Loucy (cell line): ENCODE data around the gene ARMC9.
A peak's percentile ranks its signal among the peaks of the same experiment; 100 is the strongest.

Experiments
- H2AFZ ChIP-seq: fragments of 200-600 bp; sonication (generic); 2 replicates; pipeline ENCODE4 v1.6.0; 2016; ENCODE audit warnings: antibody characterized with exemption, mild to moderate bottlenecking, low read length, moderate library complexity
- H3F3A ChIP-seq: fragments of 200-600 bp; 2 replicates; pipeline ENCODE4 v1.6.0; 2016; ENCODE audit warnings: antibody characterized with exemption, low read depth, mild to moderate bottlenecking
- H3K27me3 ChIP-seq: fragments of 200-600 bp; sonication (generic); 2 replicates; pipeline ENCODE4 v1.6.1; 2014; ENCODE audit warnings: low read length, mild to moderate bottlenecking; ENCODE audit not compliant: insufficient read depth, poor library complexity, severe bottlenecking
- H3K36me3 ChIP-seq: fragments of 200-600 bp; sonication (generic); 2 replicates; pipeline ENCODE4 v1.6.1; 2016; ENCODE audit warnings: low read length; ENCODE audit not compliant: insufficient read depth
- H3K4me1 ChIP-seq: fragments of 200-600 bp; sonication (generic); 2 replicates; pipeline ENCODE4 v1.5.1; 2014; ENCODE audit warnings: low read length, mild to moderate bottlenecking; ENCODE audit not compliant: insufficient read depth, poor library complexity, severe bottlenecking
- H3K4me2 ChIP-seq: fragments of 200-600 bp; sonication (generic); 2 replicates; pipeline ENCODE4 v1.6.0; 2014; ENCODE audit warnings: antibody characterized with exemption, low read length, low read depth, mild to moderate bottlenecking; ENCODE audit not compliant: poor library complexity, severe bottlenecking
- H3K4me3 ChIP-seq: fragments of 200-600 bp; sonication (generic); 2 replicates; pipeline ENCODE4 v1.5.1; 2014; ENCODE audit warnings: low read length, mild to moderate bottlenecking, mixed read lengths; ENCODE audit not compliant: poor library complexity, severe bottlenecking
- H3K79me2 ChIP-seq: fragments of 200-600 bp; sonication (generic); 2 replicates; pipeline ENCODE4 v1.6.1; 2014; ENCODE audit warnings: low read length; ENCODE audit not compliant: insufficient read depth
- H3K9ac ChIP-seq: fragments of 200-600 bp; sonication (generic); 2 replicates; pipeline ENCODE4 v1.6.0; 2014; ENCODE audit warnings: mild to moderate bottlenecking, low read depth, low read length, moderate library complexity; ENCODE audit not compliant: poor library complexity, severe bottlenecking
- H3K9me2 ChIP-seq: fragments of 200-600 bp; sonication (generic); replicated peaks from 2 replicates; pipeline ENCODE4 v1.6.1; 2016; ENCODE audit warnings: low read depth, low read length, mixed read lengths
- H3K9me3 ChIP-seq: fragments of 200-600 bp; sonication (generic); 2 replicates; pipeline ENCODE4 v1.6.1; 2014; ENCODE audit warnings: mild to moderate bottlenecking, antibody characterized with exemption, low read length, low read depth; ENCODE audit not compliant: insufficient read depth
- H4K20me1 ChIP-seq: fragments of 200-600 bp; sonication (generic); 2 replicates; pipeline ENCODE4 v1.6.0; 2014; ENCODE audit warnings: antibody characterized with exemption, low read length, mild to moderate bottlenecking; ENCODE audit not compliant: insufficient read depth, poor library complexity, severe bottlenecking
- EZH2phosphoT487 ChIP-seq: fragments of 200-600 bp; IDR thresholded peaks from 2 replicates; pipeline ENCODE4 v1.6.1; 2018; ENCODE audit warnings: antibody characterized with exemption, mild to moderate bottlenecking, moderate library complexity, borderline replicate concordance
- TF ChIP-seq, protein P1 (sequence below): fragments of 200-600 bp; sonication (generic); conservative IDR thresholded peaks from 2 replicates; pipeline ENCODE4 v1.5.1; 2014; ENCODE audit warnings: mild to moderate bottlenecking, antibody characterized with exemption, low read length

The ARMC9 gene

GRCh38 chr2:231364961-231365810, 166.8 kb downstream of the ARMC9 start:
- H3K9me3 ChIP-seq: no peaks in the 10 kb centered on the region
- H3K79me2 ChIP-seq: no peaks in the 10 kb centered on the region
- H3K9me2 ChIP-seq: no peaks in the 10 kb centered on the region
- no peak overlapping the region for H3K9ac ChIP-seq
- H3K4me2 ChIP-seq: no peak overlapping the region
- no peaks in the 10 kb centered on the region for H3K36me3 ChIP-seq
- no peaks in the 10 kb centered on the region for H4K20me1 ChIP-seq
- no peak for TF ChIP-seq EZH2phosphoT487
- TF ChIP-seq, protein P1, sequence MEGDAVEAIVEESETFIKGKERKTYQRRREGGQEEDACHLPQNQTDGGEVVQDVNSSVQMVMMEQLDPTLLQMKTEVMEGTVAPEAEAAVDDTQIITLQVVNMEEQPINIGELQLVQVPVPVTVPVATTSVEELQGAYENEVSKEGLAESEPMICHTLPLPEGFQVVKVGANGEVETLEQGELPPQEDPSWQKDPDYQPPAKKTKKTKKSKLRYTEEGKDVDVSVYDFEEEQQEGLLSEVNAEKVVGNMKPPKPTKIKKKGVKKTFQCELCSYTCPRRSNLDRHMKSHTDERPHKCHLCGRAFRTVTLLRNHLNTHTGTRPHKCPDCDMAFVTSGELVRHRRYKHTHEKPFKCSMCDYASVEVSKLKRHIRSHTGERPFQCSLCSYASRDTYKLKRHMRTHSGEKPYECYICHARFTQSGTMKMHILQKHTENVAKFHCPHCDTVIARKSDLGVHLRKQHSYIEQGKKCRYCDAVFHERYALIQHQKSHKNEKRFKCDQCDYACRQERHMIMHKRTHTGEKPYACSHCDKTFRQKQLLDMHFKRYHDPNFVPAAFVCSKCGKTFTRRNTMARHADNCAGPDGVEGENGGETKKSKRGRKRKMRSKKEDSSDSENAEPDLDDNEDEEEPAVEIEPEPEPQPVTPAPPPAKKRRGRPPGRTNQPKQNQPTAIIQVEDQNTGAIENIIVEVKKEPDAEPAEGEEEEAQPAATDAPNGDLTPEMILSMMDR: no peak
- no peaks in the 10 kb centered on the region for H3F3A ChIP-seq
- peaks cover 33% of the 10 kb centered on the region for H3K4me1 ChIP-seq
- H3K27me3 ChIP-seq: no peaks in the 10 kb centered on the region
- peak overlapping the region; percentile 23 for H2AFZ ChIP-seq
- H3K4me3 ChIP-seq: no peak overlapping the region

DNA sequence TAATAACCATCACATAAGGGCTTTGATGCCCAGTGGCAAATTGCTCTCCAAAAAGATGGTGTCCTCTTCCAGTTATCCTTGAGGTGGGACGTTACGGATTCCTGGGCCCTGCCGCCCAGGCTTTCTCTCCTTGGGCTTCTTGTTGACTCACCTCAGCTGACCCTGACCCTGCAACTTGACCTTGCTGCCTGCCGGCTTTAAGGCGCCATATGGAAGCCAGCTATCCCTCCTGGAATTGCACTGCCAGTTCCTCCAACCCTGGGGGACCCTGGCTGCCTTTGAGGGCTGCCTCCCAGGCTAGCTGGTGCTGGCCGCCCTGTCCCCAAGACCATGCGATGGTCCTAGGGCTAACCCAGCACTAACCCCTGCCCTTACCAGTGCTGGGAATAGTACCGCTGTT, 168.7 kb downstream of the ARMC9 start:
- Histone ChIP-seq H3K9me2 (no peaks in the 10 kb centered on the region), H2AFZ (no peak overlapping the region), H3F3A (no peaks in the 10 kb centered on the region), H3K36me3 (no peaks in the 10 kb centered on the region), H3K79me2 (no peaks in the 10 kb centered on the region), H3K4me3 (no peak overlapping the region), H3K27me3 (no peaks in the 10 kb centered on the region), H3K9ac (no peak overlapping the region), H4K20me1 (no peaks in the 10 kb centered on the region), H3K4me2 (no peak overlapping the region), H3K4me1 (peaks cover 21% of the 10 kb centered on the region), H3K9me3 (no peaks in the 10 kb centered on the region)
- no peak for TF ChIP-seq EZH2phosphoT487
- TF ChIP-seq, protein P1: no peak

- no peaks in the 10 kb centered on the region for H3K27me3 ChIP-seq
- H3K36me3 ChIP-seq: no peaks in the 10 kb centered on the region
- no peaks in the 10 kb centered on the region for H3K9me3 ChIP-seq
- H3K79me2 ChIP-seq: no peaks in the 10 kb centered on the region
- no peak overlapping the region for H3K9ac ChIP-seq
- H3K4me1 ChIP-seq: peaks cover 6% of the 10 kb centered on the region
- H4K20me1 ChIP-seq: no peaks in the 10 kb centered on the region
- no peak overlapping the region for H3K4me2 ChIP-seq
- H3K4me3 ChIP-seq: no peak overlapping the region
- TF ChIP-seq EZH2phosphoT487: no peak
- TF ChIP-seq, protein P1: no peak
- no peaks in the 10 kb centered on the region for H3K9me2 ChIP-seq
- H3F3A ChIP-seq: no peaks in the 10 kb centered on the region
- no peak overlapping the region for H2AFZ ChIP-seq
Measured at GRCh38 chr2:231369580-231370428, 171.4 kb downstream of the ARMC9 start.
